ENCODE measurements around the gene BLM. TPM values are rescaled to one million over a fixed set of nuclear protein-coding genes. Genes with fewer than 3 reads are reported as not detected.

The BLM gene
- total RNA-seq, 1 donor from 2014 or later, result 3.7 TPM

GRCh38 chr15:90694987-90695386, 22.2 kb upstream of the BLM start:
- Mint-ChIP-seq H3K4me1 (ENCODE audit: low read depth, unreplicated experiment) (no peaks in the 10 kb centered on the region), H3K36me3 (ENCODE audit: low read depth, unreplicated experiment) (no peaks in the 10 kb centered on the region), H3K4me3 (ENCODE audit: unreplicated experiment) (no peak overlapping the region), H3K27ac (ENCODE audit: unreplicated experiment) (no peak overlapping the region), H3K9me3 (ENCODE audit: unreplicated experiment) (no peaks in the 10 kb centered on the region), H3K27me3 (ENCODE audit: low read depth, unreplicated experiment) (peaks cover 2% of the 10 kb centered on the region)
- no peak for DNase-seq (ENCODE audit: low read depth)
- H3K4me1 ChIP-seq (ENCODE audit: insufficient read depth, low read length), result no peaks in the 10 kb centered on the region
- no peak overlapping the region for H3K4me3 ChIP-seq (ENCODE audit: insufficient read depth, low read depth, low read length)
- H3K27ac ChIP-seq (ENCODE audit: low read depth, low read length), result no peak overlapping the region
- TF ChIP-seq CTCF (IDR thresholded peaks at IDR 0.05; ENCODE audit: insufficient read depth, low read depth, low read length) (no peak), EZH2 (IDR thresholded peaks at IDR 0.05; ENCODE audit: insufficient read depth, low read length) (no peak)
- no peaks in the 10 kb centered on the region for H3K27me3 ChIP-seq (ENCODE audit: insufficient read depth, low read length)
- H3K9me3 ChIP-seq (ENCODE audit: insufficient read depth, low read depth, low read length), result no peaks in the 10 kb centered on the region
- no peak overlapping the region for H3K4me2 ChIP-seq (ENCODE audit: low read length)
- FAIRE-seq, result no peak
- H2AFZ ChIP-seq (ENCODE audit: low read depth, low read length), result no peak overlapping the region
- no peaks in the 10 kb centered on the region for H4K20me1 ChIP-seq (ENCODE audit: insufficient read depth, low read length)
- H3K36me3 ChIP-seq (ENCODE audit: insufficient read depth, low read length), result no peaks in the 10 kb centered on the region
- no peak overlapping the region for H3K9ac ChIP-seq (ENCODE audit: low read length)
- H3K79me2 ChIP-seq (ENCODE audit: insufficient read depth, low read length), result no peaks in the 10 kb centered on the region

- Histone ChIP-seq H4K20me1 (ENCODE audit: insufficient read depth, low read length) (no peaks in the 10 kb centered on the region), H3K9me3 (ENCODE audit: insufficient read depth, low read depth, low read length) (no peaks in the 10 kb centered on the region), H3K27me3 (ENCODE audit: insufficient read depth, low read length) (no peaks in the 10 kb centered on the region), H3K9ac (ENCODE audit: low read length) (no peak overlapping the region), H3K27ac (ENCODE audit: low read depth, low read length) (no peak overlapping the region), H3K36me3 (ENCODE audit: insufficient read depth, low read length) (no peaks in the 10 kb centered on the region), H3K79me2 (ENCODE audit: insufficient read depth, low read length) (no peaks in the 10 kb centered on the region), H3K4me3 (ENCODE audit: insufficient read depth, low read depth, low read length) (no peak overlapping the region), H3K4me1 (ENCODE audit: insufficient read depth, low read length) (no peaks in the 10 kb centered on the region), H3K4me2 (ENCODE audit: low read length) (no peak overlapping the region), H2AFZ (ENCODE audit: low read depth, low read length) (no peak overlapping the region)
- no peak for FAIRE-seq
- peaks cover 4% of the 10 kb centered on the region for H3K27me3 Mint-ChIP-seq (ENCODE audit: low read depth, unreplicated experiment)
- H3K36me3 Mint-ChIP-seq (ENCODE audit: low read depth, unreplicated experiment), result no peaks in the 10 kb centered on the region
- no peaks in the 10 kb centered on the region for H3K4me1 Mint-ChIP-seq (ENCODE audit: low read depth, unreplicated experiment)
- no peak for DNase-seq (ENCODE audit: low read depth)
- no peaks in the 10 kb centered on the region for H3K9me3 Mint-ChIP-seq (ENCODE audit: unreplicated experiment)
- no peak overlapping the region for H3K4me3 Mint-ChIP-seq (ENCODE audit: unreplicated experiment)
- no peak for TF ChIP-seq EZH2 (IDR thresholded peaks at IDR 0.05; ENCODE audit: insufficient read depth, low read length)
- TF ChIP-seq CTCF (IDR thresholded peaks at IDR 0.05; ENCODE audit: insufficient read depth, low read depth, low read length), result no peak
- H3K27ac Mint-ChIP-seq (ENCODE audit: unreplicated experiment), result no peak overlapping the region
Observed at GRCh38 chr15:90697175-90697574, 20.0 kb upstream of the BLM start.

GRCh38 chr15:90698629-90699028, 18.5 kb upstream of the BLM start:
- Histone ChIP-seq H3K9ac (ENCODE audit: low read length) (no peak overlapping the region), H3K27me3 (ENCODE audit: insufficient read depth, low read length) (no peaks in the 10 kb centered on the region), H2AFZ (ENCODE audit: low read depth, low read length) (no peak overlapping the region), H3K36me3 (ENCODE audit: insufficient read depth, low read length) (no peaks in the 10 kb centered on the region), H3K79me2 (ENCODE audit: insufficient read depth, low read length) (no peaks in the 10 kb centered on the region), H3K4me2 (ENCODE audit: low read length) (no peak overlapping the region), H3K27ac (ENCODE audit: low read depth, low read length) (no peak overlapping the region), H3K4me3 (ENCODE audit: insufficient read depth, low read depth, low read length) (no peak overlapping the region), H4K20me1 (ENCODE audit: insufficient read depth, low read length) (no peaks in the 10 kb centered on the region), H3K9me3 (ENCODE audit: insufficient read depth, low read depth, low read length) (no peaks in the 10 kb centered on the region), H3K4me1 (ENCODE audit: insufficient read depth, low read length) (no peaks in the 10 kb centered on the region)
- no peak for TF ChIP-seq CTCF (IDR thresholded peaks at IDR 0.05; ENCODE audit: insufficient read depth, low read depth, low read length)
- Mint-ChIP-seq H3K27ac (ENCODE audit: unreplicated experiment) (no peak overlapping the region), H3K27me3 (ENCODE audit: low read depth, unreplicated experiment) (peaks cover 4% of the 10 kb centered on the region), H3K9me3 (ENCODE audit: unreplicated experiment) (peaks cover 2% of the 10 kb centered on the region), H3K4me3 (ENCODE audit: unreplicated experiment) (no peak overlapping the region), H3K36me3 (ENCODE audit: low read depth, unreplicated experiment) (peaks cover 2% of the 10 kb centered on the region), H3K4me1 (ENCODE audit: low read depth, unreplicated experiment) (no peaks in the 10 kb centered on the region)
- no peak for FAIRE-seq
- no peak for DNase-seq (ENCODE audit: low read depth)

Measured in astrocyte (in vitro differentiated cells and primary cell).